Lung microvascular endothelial cell (primary cell): ENCODE measurements around the gene FAM171A1. TPM values are rescaled to one million over a fixed set of nuclear protein-coding genes. Genes with fewer than 3 reads are reported as not detected.
"Not testable (repeated sequence)": the region's sequence is repeated elsewhere in the genome, so short reads cannot be mapped to it uniquely, and the experiment has no call there.

Source experiments
- DNase-seq, 2 donors: peaks; one replicate each; pipeline versions ENCODE4 v3.0.0 to v3.0.0-alpha.2; 2010; ENCODE audit warnings: low read depth in 2 of 2
- total RNA-seq: library from RNA; depleted of rRNA; stranded (reverse); fragments of >200 nt; gene quantifications from 2 replicates; pipeline ENCODE4 v1.2.1, GENCODE V29; 2014

The FAM171A1 gene
- total RNA-seq = 27.2 and 40.9 TPM in 2 replicates

DNA sequence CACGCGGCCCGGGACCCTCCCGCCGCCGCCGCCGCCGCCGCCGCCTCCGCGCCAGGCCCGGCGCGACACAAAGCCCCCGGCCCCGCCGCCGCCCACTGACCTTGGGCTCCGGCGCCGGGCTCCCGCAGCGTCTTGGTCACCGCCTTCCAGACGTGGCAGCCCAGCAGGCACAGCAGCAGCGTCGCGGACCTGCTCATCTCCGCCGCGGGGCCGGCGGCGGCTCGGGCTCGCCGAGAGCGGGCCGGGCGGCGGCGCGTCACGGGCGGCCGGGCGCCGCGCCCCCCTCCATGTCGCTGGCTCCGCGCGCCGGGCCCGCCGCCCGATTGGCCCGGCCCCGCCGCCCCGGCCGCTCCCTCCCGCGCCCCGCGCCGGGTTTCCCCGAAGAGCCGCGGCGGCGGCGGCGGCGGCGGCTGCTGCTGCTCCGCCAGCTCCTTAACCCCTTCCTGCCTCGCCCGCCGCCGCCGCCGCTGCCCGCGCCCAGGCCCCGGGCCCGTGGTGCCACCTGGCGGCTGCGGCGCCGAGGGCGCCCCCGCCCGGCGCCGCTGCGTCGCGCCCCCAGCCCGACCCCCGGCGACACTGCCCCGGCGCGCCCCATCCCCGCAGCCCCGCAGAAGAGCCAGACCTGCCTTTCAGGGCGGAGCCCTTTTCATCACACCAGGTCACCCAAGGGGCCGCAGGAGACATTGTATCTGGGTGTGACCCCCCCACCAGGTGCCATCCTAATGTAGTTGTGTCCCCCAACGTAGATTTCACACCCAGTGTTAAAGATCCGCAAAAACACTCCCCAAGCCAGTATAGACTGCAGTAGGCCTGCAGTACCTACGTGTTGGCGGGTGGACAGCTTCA, at the start of gene FAM171A1:
Gene FAM171A1 (minus strand): TSS at position 434 of the 846 bp plus-strand sequence. CDS start 237 bp downstream, at position 197.
- peak; percentile 72 to 78 for DNase-seq

DNA sequence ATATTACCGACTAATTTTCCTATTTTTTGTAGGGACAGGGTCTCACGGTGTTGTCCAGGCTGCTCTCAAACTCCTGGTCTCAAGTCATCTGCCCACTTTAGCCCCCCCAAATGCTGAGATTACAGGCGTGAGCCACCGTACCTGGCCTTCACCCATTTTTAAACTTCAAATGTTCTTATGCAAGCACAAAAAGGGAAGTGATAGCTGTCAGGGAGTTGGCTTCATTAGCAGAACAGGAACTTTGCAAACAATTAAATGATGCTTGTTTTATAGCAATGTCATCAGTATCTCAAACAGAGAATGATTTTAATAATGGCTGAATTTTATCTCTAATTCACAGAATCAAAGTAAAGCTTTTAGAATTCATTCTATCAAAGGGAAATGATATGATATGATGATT, 49.8 kb upstream of the FAM171A1 start:
- no peak for DNase-seq

DNA sequence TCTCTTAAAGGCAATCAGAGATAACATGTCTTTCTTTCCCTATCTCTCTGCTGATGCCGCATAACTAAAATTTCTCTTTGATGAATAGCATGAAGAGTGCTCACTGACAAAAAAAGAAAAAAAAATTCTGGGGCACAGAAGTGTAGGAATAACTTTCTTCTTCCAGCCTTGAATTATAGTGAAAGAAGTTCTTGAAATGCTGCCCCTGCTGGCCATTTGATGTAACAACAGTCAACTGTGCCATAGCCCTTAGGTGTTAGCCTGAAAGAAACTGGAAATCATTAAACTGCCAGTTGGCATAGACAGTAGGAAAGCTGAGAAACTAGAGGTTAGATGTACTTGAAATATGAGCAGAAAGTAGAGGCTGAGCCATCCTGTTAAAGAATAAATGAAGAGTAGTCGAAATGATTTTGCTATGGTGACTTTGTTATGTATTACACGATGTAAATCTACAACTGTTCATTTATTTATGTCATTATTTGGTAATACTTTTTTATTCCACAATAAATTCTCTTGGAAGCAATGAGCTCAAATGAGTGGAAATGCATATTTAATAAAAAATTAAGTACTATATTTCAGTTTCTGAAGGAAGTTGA, 48.3 kb upstream of the FAM171A1 start:
- peak; percentile 59 to 66 for DNase-seq

GRCh38 chr10:15416034-15416433, 44.9 kb upstream of the FAM171A1 start:
- DNase-seq = no peak

- peak in 1 of 2 donors; percentile 17 for DNase-seq
Measured at GRCh38 chr10:15411010-15411409, 39.9 kb upstream of the FAM171A1 start.

- DNase-seq = not testable (repeated sequence)
Measured at GRCh38 chr10:15409350-15409749, 38.3 kb upstream of the FAM171A1 start.

GRCh38 chr10:15408557-15408956, 37.5 kb upstream of the FAM171A1 start:
- DNase-seq = no peak

GRCh38 chr10:15405319-15405718, 34.2 kb upstream of the FAM171A1 start:
- DNase-seq = no peak

DNA sequence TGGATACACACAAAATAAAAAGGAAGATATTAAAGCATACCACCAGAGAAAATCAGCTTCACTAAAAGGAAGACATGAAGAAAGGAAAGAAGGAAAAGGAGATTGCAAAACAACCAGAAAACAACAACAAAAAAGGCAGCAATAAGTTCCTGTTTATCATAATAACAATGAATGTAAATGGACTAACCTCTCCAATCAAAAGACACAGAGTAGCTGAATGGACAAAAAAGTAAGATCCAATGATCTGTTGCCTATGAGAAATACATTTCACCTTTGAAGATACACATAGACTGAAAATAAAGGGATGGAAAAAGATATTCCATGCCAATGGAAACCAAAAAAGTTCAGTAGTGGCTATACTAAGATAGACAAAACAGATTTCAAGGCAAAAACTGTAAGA, 30.3 kb upstream of the FAM171A1 start:
- no peak for DNase-seq

DNA sequence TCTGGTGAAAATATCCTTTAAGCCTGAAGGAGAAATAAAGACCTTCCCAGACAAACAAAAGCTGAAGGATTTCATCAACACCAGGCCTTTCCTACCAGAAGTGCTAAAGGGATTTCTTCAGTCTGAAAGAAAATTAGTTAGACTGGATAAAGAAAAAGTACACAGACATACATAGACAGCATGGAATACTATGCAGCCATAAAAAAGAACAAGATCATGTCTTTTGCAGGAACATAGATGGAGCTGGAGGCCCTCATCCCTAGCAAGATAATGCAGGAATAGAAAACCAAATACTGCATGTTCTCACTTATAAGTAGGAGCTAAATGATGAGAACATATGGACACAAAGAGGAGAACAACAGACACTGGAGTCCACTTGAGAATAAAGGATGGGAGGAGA, 29.4 kb upstream of the FAM171A1 start:
- DNase-seq = not testable (repeated sequence)

DNA sequence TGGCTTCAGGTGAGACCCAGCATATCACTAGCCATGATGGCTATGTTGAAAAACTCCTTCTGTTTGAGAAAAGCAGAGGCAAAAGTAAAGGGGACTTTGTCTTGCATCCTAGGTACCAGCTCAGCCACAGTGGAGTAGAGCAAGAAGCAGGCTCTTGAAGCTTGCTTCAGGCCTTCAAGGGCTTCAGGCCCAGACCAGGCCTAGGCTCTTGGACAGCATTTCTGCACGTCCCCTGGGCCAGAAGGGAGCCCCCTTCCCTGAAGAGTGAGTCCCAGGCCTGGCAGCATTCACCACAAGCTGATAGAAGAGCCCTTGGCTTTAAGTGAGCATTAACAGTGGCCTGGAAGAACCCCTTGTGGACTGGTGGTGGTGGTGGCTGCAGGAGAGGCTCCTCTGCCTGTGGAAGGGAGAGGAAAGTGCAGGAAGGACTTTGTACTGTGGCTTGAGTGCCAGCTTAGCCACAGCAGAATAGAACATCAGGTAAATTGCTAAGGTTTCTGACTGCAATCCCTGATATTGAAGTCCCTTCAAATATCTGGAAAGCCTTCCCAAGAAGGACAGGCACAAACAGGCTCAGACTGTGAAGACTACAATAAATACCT, 28.1 kb upstream of the FAM171A1 start:
- DNase-seq = no peak

DNA sequence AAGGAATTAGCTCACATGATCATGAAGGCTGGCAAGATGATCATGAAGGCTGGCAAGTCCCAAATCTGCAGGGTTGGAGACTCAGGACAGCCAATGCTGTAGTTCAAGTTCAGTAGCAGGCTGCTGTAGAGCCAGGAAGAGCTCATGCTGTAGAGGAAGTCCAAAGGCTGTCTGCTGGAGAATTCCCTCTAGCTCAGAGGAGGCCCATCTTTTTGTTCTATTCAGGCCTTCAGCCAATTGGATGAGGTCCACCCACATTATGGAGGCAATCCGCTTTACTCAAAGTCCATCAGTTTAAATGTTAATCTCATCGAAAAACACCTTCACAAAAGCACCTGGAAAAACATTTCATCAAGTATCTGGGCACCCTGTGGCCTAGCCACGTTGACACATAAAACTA, 24.8 kb upstream of the FAM171A1 start:
- DNase-seq = no peak

GRCh38 chr10:15393139-15393825, 22.2 kb upstream of the FAM171A1 start:
- no peak for DNase-seq

- no peak for DNase-seq
Measured at GRCh38 chr10:15391491-15391890, 20.4 kb upstream of the FAM171A1 start.

GRCh38 chr10:15388172-15388571, 17.1 kb upstream of the FAM171A1 start:
- DNase-seq = not testable (repeated sequence)

- no peak for DNase-seq
Measured at GRCh38 chr10:15387021-15387420, 15.9 kb upstream of the FAM171A1 start.

- peak; percentile 66 to 74 for DNase-seq
Measured at GRCh38 chr10:15385552-15386455, 14.7 kb upstream of the FAM171A1 start.

DNA sequence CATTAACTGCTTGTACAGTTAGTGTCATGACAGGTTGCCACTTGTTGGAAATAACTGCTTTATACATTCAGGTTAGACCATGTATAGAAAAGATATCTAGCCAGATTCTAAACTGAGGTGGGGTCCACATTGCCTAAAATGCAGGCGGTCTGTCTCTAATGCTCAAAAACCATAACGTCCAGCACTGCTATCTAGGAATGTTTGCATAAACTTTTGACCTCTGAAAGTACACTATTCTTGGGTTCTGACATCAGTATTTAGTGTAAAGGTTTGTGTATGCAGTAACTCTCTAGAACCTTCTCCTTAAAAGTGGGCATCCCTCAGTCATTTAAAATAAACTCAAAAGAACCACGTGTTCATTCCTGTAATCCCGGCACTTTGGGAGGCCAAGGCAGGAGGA, 10.3 kb upstream of the FAM171A1 start:
- no peak for DNase-seq

GRCh38 chr10:15379078-15379477, 8.0 kb upstream of the FAM171A1 start:
- DNase-seq = no peak

DNA sequence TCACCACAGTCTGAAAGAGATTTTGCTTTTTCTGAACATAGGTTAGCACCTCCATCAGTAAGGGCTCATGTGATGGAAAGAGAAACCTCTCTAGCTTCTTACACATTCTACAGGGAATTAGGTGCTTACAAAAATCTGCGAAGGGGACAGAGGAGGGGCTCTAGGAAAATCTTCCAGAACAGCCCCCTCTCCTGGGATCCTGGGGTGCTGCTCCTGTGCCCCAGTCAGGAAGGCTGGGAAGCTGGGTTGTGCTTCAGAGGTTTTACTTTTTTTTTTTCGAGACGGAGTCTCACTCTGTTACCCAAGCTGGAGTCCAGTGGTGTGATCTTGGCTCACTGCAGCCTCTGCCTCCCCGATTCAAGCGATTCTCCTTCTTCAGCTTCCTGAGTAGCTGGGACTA, 7.5 kb upstream of the FAM171A1 start:
- no peak for DNase-seq

GRCh38 chr10:15374566-15374965, 3.5 kb upstream of the FAM171A1 start:
- DNase-seq = peak in 1 of 2 donors; percentile 32
